SK-MEL-5 (cell line): Measurements from ENCODE around the gene EHBP1L1. TPM values are rescaled to one million over a fixed set of nuclear protein-coding genes. Genes with fewer than 3 reads are reported as not detected.
"Not testable (repeated sequence)": the region's sequence is repeated elsewhere in the genome, so short reads cannot be mapped to it uniquely, and the experiment has no call there.

Experiments used
- DNase-seq: peaks from one replicate; pipeline ENCODE4 v3.0.0-alpha.2; 2016; ENCODE audit warnings: low read depth, low spot score
- in situ Hi-C: cut with HindIII; loops from 2 replicates; pipeline ENCODE4 v1.10.0; 2016; ENCODE audit warnings: low sequenced_read_pairs, high pct_unique_total_duplicates, low pct_unique_long_range_greater_than_20kb
- small RNA-seq, 2 experiments: library from RNA; depleted of rRNA; stranded (forward); fragments of <200 nt; gene quantifications; one replicate each; pipeline ENCODE3, GENCODE V24; 2014
- total RNA-seq: library from RNA; depleted of rRNA; stranded (reverse); fragments of >200 nt; shearing (Covaris generic); gene quantifications from 2 replicates; pipeline ENCODE4 v1.2.3, GENCODE V29; 2014; rRNA removed

Gene EHBP1L1
- total RNA-seq, 1 experiment from 2014 or later = 14.3 TPM

DNA sequence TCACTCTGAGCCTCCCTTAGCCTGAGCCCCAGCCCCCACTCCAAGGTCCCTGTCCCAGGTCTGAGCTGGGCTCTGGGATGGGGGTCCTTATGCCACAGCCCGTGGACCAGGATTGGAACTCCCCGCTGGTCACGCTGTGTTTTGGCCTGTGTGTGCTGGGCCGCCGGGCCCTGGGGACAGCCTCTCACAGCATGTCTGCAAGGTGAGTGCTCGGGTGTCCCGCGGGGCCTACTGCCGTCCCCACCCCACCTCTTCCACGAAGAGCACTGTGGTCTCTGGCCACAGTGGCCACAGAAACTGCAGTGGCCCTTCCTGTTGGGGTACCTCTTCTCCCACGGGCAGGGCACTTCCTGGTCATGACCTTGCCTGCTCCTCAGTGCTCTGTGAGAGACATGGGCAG lies 58.6 kb downstream of the EHBP1L1 start:
- DNase-seq = no peak
- in situ Hi-C loops = no loop called here

DNA sequence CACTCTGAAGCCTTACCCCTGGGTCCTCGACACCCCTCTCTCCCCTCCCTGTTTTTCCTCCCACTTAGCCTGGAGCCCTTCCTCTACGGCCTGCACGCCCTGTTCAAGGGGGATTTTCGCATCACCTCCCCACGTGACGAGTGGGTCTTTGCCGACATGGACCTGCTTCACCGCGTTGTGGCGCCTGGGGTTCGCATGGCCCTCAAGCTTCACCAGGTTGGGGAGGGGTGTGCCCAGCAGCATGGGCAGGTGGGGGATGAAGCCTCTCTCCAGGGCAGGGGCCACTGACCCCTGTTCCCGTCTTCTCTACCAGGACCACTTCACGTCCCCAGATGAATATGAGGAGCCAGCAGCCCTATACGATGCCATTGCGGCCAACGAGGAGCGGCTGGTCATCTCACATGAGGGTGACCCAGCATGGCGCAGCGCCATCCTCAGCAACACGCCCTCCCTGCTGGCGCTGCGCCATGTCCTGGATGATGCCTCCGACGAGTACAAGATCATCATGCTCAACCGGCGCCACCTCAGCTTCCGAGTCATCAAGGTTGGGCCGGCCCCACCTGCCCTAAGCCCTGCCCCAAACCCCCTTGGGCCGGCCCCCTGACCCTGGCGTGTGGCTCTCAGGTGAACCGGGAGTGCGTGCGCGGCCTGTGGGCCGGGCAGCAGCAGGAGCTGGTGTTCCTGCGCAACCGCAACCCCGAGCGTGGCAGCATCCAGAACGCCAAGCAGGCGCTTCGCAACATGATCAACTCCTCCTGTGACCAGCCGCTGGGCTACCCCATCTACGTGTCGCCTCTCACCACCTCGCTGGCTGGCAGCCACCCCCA lies 59.3 kb downstream of the EHBP1L1 start:
- in situ Hi-C loops = no loop called here
- no peak for DNase-seq

DNA sequence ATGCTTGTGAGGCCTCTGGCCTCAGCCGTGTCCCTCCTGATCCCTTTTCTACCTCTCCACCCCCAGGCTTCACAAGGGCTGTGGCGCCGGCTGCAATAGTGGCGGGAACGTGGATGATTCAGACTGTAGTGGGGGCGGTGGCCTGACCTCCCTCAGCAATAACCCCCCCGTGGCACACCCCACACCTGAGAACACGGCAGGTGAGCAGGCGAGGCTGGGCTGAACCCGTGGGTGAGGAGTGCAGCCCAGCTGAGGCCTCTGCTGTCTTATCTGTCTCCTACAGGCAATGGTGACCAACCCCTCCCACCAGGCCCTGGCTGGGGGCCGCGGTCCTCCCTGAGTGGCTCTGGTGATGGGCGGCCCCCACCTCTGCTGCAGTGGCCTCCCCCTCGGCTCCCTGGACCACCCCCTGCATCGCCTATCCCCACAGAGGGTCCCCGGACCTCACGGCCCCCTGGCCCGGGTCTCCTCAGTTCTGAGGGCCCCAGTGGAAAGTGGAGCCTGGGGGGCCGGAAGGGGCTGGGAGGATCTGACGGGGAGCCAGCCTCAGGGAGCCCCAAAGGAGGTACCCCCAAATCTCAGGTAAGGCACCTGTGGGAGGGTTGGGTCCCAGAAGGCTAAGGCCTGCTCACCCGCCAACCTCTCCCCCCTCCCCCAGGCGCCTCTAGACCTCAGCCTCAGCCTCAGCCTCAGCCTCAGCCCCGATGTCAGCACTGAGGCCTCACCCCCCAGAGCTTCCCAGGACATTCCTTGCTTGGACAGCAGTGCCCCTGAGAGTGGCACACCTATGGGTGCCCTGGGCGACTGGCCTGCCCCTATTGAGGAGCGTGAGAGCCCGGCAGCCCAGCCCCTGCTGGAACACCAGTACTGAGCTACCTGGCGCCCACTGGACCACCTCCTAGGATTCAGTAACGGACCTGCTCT lies 60.5 kb downstream of the EHBP1L1 start:
- DNase-seq = no peak
- in situ Hi-C loops = no loop called here

DNA sequence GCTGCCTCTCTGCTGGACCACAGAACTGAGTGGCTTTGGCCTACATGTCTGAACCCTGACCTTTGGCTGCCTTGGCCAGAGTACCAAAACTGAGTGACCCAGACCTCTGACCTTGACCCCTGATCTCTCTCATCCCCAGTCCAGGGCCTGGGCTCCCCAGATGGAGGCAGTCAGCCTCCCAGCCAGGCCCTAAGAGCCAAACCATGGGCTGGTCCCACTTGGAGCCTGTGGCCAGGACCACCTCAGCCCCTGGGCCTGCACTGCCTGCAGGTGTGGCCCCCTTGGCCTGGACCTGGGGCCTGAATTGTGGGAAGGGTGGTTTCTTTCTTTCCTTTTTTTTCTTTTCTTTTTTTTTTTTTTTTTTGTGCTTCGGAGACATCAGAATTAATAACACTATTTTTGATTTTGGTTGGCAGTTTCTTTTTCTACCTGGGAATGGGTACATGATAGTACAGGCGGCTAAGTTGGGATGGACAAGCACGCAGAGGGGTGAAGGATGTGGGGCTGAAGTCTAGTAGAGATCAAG lies 61.2 kb downstream of the EHBP1L1 start:
- in situ Hi-C loops = no loop called here

GRCh38 chr11:65637794-65638419 lies 62.1 kb downstream of the EHBP1L1 start, which contains the start of gene SIPA1:
SIPA1 (plus strand) TSS chr11:65638101; CDS start chr11:65640922, 2,821 bp downstream.
- in situ Hi-C loops = no loop called here
- DNase-seq = peak; percentile 87

More for the DNA sequence above, 61.2 kb downstream of the EHBP1L1 start:
- DNase-seq = no peak

- in situ Hi-C loops = not testable (repeated sequence)
Observed at GRCh38 chr11:65639228-65639597, 63.4 kb downstream of the EHBP1L1 start.

GRCh38 chr11:65639623-65640482 lies 64.0 kb downstream of the EHBP1L1 start:
- in situ Hi-C loops = no loop called here

More at GRCh38 chr11:65639228-65639597, 63.4 kb downstream of the EHBP1L1 start:
- not testable (repeated sequence) for DNase-seq

GRCh38 chr11:65640483-65641296 lies 64.8 kb downstream of the EHBP1L1 start:
- in situ Hi-C loops = no loop called here
- DNase-seq = no peak

More at GRCh38 chr11:65639623-65640482, 64.0 kb downstream of the EHBP1L1 start:
- no peak for DNase-seq

GRCh38 chr11:65641297-65642013 lies 65.6 kb downstream of the EHBP1L1 start:
- DNase-seq = no peak
- in situ Hi-C loops = no loop called here

Small RNA genes lying within 50 kb of the gene (small RNA-seq; reads per million reads assigned to genes)
- 0 reads per million in 2 experiments for gene AP001362.1
- 0 reads per million in 2 experiments for gene MIR4690

Other genes with a start within 250 kb of the EHBP1L1 start
- 21.6 and 22.9 TPM in 2 replicates for gene DPF2, start 242.2 kb upstream of the EHBP1L1 start, total RNA-seq
- 0.88 and 1.0 TPM in 2 replicates for gene TIGD3, start 221.3 kb upstream of the EHBP1L1 start, total RNA-seq
- 3.4 and 4.6 TPM in 2 replicates for gene SLC25A45, start 193.4 kb upstream of the EHBP1L1 start, total RNA-seq
- gene FRMD8, start 189.4 kb upstream of the EHBP1L1 start, total RNA-seq = 36.4 and 37.5 TPM in 2 replicates
- 13.3 and 17.2 TPM in 2 replicates for gene NEAT1, start 153.3 kb upstream of the EHBP1L1 start, total RNA-seq
- 1,469 and 1,846 TPM in 2 replicates for gene MALAT1, start 77.0 kb upstream of the EHBP1L1 start, total RNA-seq
- gene SCYL1, start 51.0 kb upstream of the EHBP1L1 start, total RNA-seq = 57.8 and 64.9 TPM in 2 replicates
- gene LTBP3, start 17.7 kb upstream of the EHBP1L1 start, total RNA-seq = 1.8 and 2.0 TPM in 2 replicates
- gene ZNRD2, start 5.6 kb upstream of the EHBP1L1 start, total RNA-seq = 26.5 and 32.4 TPM in 2 replicates
- gene FAM89B, start 3.5 kb upstream of the EHBP1L1 start, total RNA-seq = 12.2 and 13.2 TPM in 2 replicates
- gene KCNK7, start 19.7 kb downstream of the EHBP1L1 start, total RNA-seq = not detected in 2 replicates
- 19.3 and 23.4 TPM in 2 replicates for gene MAP3K11, start 38.2 kb downstream of the EHBP1L1 start, total RNA-seq
- gene PCNX3, start 39.7 kb downstream of the EHBP1L1 start, total RNA-seq = 10.4 and 11.3 TPM in 2 replicates
- 13.7 and 15.8 TPM in 2 replicates for gene SIPA1, start 62.0 kb downstream of the EHBP1L1 start, total RNA-seq
- 16.6 and 26.1 TPM in 2 replicates for gene RELA, start 86.9 kb downstream of the EHBP1L1 start, total RNA-seq
- 37.8 and 42.0 TPM in 2 replicates for gene KAT5, start 136.2 kb downstream of the EHBP1L1 start, total RNA-seq
- 35.1 and 37.4 TPM in 2 replicates for gene RNASEH2C, start 144.7 kb downstream of the EHBP1L1 start, total RNA-seq
- 19.7 and 20.0 TPM in 2 replicates for gene AP5B1, start 204.9 kb downstream of the EHBP1L1 start, total RNA-seq
- not detected in 2 replicates for gene OVOL1, start 211.0 kb downstream of the EHBP1L1 start, total RNA-seq